Astrocyte (in vitro differentiated cells and primary cell): ENCODE data around the gene GCLM.

ENCODE experiments used
- CTCF ChIP-seq: IDR thresholded peaks from 2 replicates; pipeline ENCODE4 v1.5.1; 2011; ENCODE audit warnings: low read depth, mild to moderate bottlenecking, inconsistent platforms, low read length, moderate library complexity; ENCODE audit not compliant: insufficient read depth
- EZH2 ChIP-seq: IDR thresholded peaks from 2 replicates; pipeline ENCODE4 v1.6.1; 2012; ENCODE audit warnings: mild to moderate bottlenecking, low read length, inconsistent platforms; ENCODE audit not compliant: insufficient read depth

- TF ChIP-seq CTCF (no peak), EZH2 (no peak)
These were observed 660 bp downstream of the GCLM start for GRCh38 chr1:93908394-93909145.
